Transverse colon (tissue), 4 donors: ENCODE measurements around the gene PRDM5.

Source experiments
- POLR2A ChIP-seq: fragments of 450-650 bp; IDR thresholded peaks from one replicate; pipeline ENCODE4 v1.6.1; 2016; ENCODE audit warnings: antibody characterized with exemption, mild to moderate bottlenecking, moderate library complexity
- POLR2AphosphoS5 ChIP-seq, 3 donors: sonication (generic); formaldehyde crosslinking; IDR thresholded peaks; one replicate each; pipeline ENCODE4 v1.6.1; 2016; ENCODE audit warnings: antibody characterized with exemption in 3 of 3
- TF ChIP-seq, protein P1 (sequence below), 5 experiments: fragments of 200-600 bp in 3 of 5; fragments of 450-650 bp in 2 of 5; sonication (generic) in 3 of 5; IDR thresholded peaks; 1 replicate in 2 of 5; 2 replicates in 3 of 5; pipeline ENCODE4 v1.5.1; 2016 to 2017; ENCODE audit warnings: antibody characterized with exemption in 5 of 5, inconsistent platforms in 3 of 5, mild to moderate bottlenecking in 2 of 5, moderate library complexity in 1 of 5

DNA sequence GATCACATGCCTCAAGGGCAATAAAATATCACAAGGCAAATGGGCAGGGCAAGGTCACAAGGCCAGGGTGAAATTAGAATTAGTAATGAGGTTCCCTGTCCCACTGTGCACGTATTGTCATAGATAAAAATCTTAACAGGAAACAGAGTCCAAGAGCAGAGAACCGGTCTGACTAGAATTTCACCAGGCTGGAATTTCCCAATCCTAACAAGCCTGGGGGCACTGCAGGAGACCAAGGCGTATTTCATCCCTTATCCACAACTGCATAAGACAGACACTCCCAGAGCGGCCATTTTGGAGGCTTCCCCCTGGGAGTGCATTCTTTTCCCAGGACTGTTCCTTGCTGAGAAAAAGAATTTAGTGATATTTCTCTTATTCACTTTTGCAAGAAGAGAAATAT, 25.9 kb upstream of the PRDM5 start:
- TF ChIP-seq, protein P1, sequence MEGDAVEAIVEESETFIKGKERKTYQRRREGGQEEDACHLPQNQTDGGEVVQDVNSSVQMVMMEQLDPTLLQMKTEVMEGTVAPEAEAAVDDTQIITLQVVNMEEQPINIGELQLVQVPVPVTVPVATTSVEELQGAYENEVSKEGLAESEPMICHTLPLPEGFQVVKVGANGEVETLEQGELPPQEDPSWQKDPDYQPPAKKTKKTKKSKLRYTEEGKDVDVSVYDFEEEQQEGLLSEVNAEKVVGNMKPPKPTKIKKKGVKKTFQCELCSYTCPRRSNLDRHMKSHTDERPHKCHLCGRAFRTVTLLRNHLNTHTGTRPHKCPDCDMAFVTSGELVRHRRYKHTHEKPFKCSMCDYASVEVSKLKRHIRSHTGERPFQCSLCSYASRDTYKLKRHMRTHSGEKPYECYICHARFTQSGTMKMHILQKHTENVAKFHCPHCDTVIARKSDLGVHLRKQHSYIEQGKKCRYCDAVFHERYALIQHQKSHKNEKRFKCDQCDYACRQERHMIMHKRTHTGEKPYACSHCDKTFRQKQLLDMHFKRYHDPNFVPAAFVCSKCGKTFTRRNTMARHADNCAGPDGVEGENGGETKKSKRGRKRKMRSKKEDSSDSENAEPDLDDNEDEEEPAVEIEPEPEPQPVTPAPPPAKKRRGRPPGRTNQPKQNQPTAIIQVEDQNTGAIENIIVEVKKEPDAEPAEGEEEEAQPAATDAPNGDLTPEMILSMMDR (IDR thresholded peaks at IDR 0.05), result no peak
- no peak for TF ChIP-seq POLR2AphosphoS5 (IDR thresholded peaks at IDR 0.05)
- TF ChIP-seq POLR2A, result no peak
